A549 (cell line): Measurements from ENCODE around the gene PDE4D. TPM values are rescaled to one million over a fixed set of nuclear protein-coding genes. Genes with fewer than 3 reads are reported as not detected.

Source experiments
- ATAC-seq, 2 experiments: fragments of 200-7000 bp in 1 of 2; fragments of >200 bp in 1 of 2; cut with Nextera tagmentation in 1 of 2; cut with Tn5 transposase in 1 of 2; 3 replicates each; pipeline versions ENCODE4 v1.8.0 to v1.9.1; 2018 to 2020; ENCODE audit warnings: mild to moderate bottlenecking in 1 of 2, moderate library complexity in 1 of 2
- CTCF ChIA-PET: fragments of 300-600 bp; sonication (Branson Sonifier 250); formaldehyde crosslinking; extraction: SDS; loops from one replicate; lab custom pipeline; 2021; ENCODE audit warnings: antibody characterized with exemption, inconsistent platforms; lab: Yijun Ruan, JAX
- POLR2A ChIA-PET: fragments of 350-600 bp; formaldehyde crosslinking; extraction: SDS; loops from one replicate; lab custom pipeline; 2021; ENCODE audit warnings: antibody characterized with exemption, inconsistent platforms; lab: Yijun Ruan, JAX
- DNase-seq, 2 experiments: peaks; one replicate each; pipeline versions ENCODE4 v3.0.0 to v3.0.0-alpha.2; 2011 to 2016; ENCODE audit warnings: low read depth in 1 of 2, low spot score in 1 of 2
- FAIRE-seq: peaks from 2 replicates; lab custom pipeline; 2011; peaks lifted over from hg19 to GRCh38; lab: Jason Lieb, UNC
- H3K27ac ChIP-seq, 2 experiments: fragments of >200 bp; sonication (Bioruptor Twin); formaldehyde crosslinking; 3 replicates each; pipeline ENCODE4 v1.5.1; 2016 to 2017
- H3K4me1 ChIP-seq: fragments of >200 bp; sonication (Bioruptor Twin); formaldehyde crosslinking; 3 replicates; pipeline ENCODE4 v1.6.1; 2016
- H3K4me2 ChIP-seq: fragments of >200 bp; sonication (Bioruptor Twin); formaldehyde crosslinking; 3 replicates; pipeline ENCODE4 v1.6.1; 2016
- H3K4me3 ChIP-seq: fragments of >200 bp; sonication (Bioruptor Twin); formaldehyde crosslinking; 3 replicates; pipeline ENCODE4 v1.5.1; 2016
- H3K9me3 ChIP-seq: fragments of >200 bp; sonication (Bioruptor Twin); formaldehyde crosslinking; 3 replicates; pipeline ENCODE4 v1.6.1; 2016
- BHLHE40 ChIP-seq: IDR thresholded peaks from 2 replicates; pipeline ENCODE4 v1.6.1; 2012; ENCODE audit warnings: low read depth, low read length, inconsistent platforms
- CHD2 ChIP-seq: fragments of 150-350 bp; IDR thresholded peaks from 2 replicates; pipeline ENCODE4 v1.6.1; 2014; ENCODE audit warnings: low read length; ENCODE audit not compliant: partially characterized antibody
- CTCF ChIP-seq: fragments of >200 bp; sonication (Bioruptor Twin); formaldehyde crosslinking; IDR thresholded peaks from 3 replicates; pipeline ENCODE4 v1.5.1; 2016
- ELK1 ChIP-seq: fragments of 150-350 bp; IDR thresholded peaks from 2 replicates; pipeline ENCODE4 v1.6.1; 2014; ENCODE audit warnings: low read depth, mild to moderate bottlenecking, low read length
- ESRRA ChIP-seq: fragments of 150-350 bp; IDR thresholded peaks from 2 replicates; pipeline ENCODE4 v1.6.1; 2014; ENCODE audit warnings: mild to moderate bottlenecking, low read length, borderline replicate concordance
- FOSL2 ChIP-seq, 2 experiments: fragments of 450-650 bp in 1 of 2; fragments of >200 bp in 1 of 2; sonication (Bioruptor Twin) in 1 of 2; formaldehyde crosslinking; IDR thresholded peaks; 2 replicates each; pipeline versions ENCODE4 v1.5.0 to v1.6.1; 2016 to 2020; ENCODE audit warnings: mild to moderate bottlenecking in 1 of 2, moderate library complexity in 1 of 2
- GATA3 ChIP-seq: IDR thresholded peaks from 2 replicates; pipeline ENCODE4 v1.6.1; 2012; ENCODE audit warnings: borderline replicate concordance
- HOXB13 ChIP-seq: fragments of 250-450 bp; sonication (Bioruptor Pico); IDR thresholded peaks from 2 replicates; pipeline ENCODE4 v1.5.0; 2020; ENCODE audit warnings: low read depth, mild to moderate bottlenecking, moderate library complexity
- HOXB5 ChIP-seq: fragments of 250-450 bp; sonication (Bioruptor Pico); IDR thresholded peaks from 2 replicates; pipeline ENCODE4 v1.5.0; 2020; ENCODE audit warnings: mild to moderate bottlenecking, moderate library complexity
- JUN ChIP-seq, 2 experiments: fragments of >200 bp; sonication (Bioruptor Twin); formaldehyde crosslinking; IDR thresholded peaks; 2 replicates in 1 of 2; 3 replicates in 1 of 2; pipeline ENCODE4 v1.6.1; 2016 to 2017
- JUNB ChIP-seq: fragments of >200 bp; sonication (Bioruptor Twin); formaldehyde crosslinking; IDR thresholded peaks from 2 replicates; pipeline ENCODE4 v1.6.1; 2016
- KDM1A ChIP-seq: fragments of 200-600 bp; sonication (generic); IDR thresholded peaks from 2 replicates; pipeline ENCODE4 v1.6.1; 2016; ENCODE audit warnings: low read depth, mild to moderate bottlenecking
- MAFK ChIP-seq: fragments of 450-650 bp; IDR thresholded peaks from 2 replicates; pipeline ENCODE4 v1.6.1; 2014; ENCODE audit not compliant: partially characterized antibody
- NR3C1 ChIP-seq: fragments of >200 bp; sonication (Bioruptor Twin); formaldehyde crosslinking; IDR thresholded peaks from 3 replicates; pipeline ENCODE4 v1.6.1; 2017
- POLR2AphosphoS2 ChIP-seq: conservative IDR thresholded peaks from 2 replicates; pipeline ENCODE4 v1.6.1; 2012; ENCODE audit warnings: low read length, improper control_type of control experiment, inconsistent platforms
- RAD21 ChIP-seq, 2 experiments: fragments of >200 bp in 1 of 2; sonication (Bioruptor Twin) in 1 of 2; formaldehyde crosslinking in 1 of 2; IDR thresholded peaks in 1 of 2; conservative IDR thresholded peaks in 1 of 2; 2 replicates in 1 of 2; 3 replicates in 1 of 2; pipeline ENCODE4 v1.6.1; 2012 to 2018; ENCODE audit warnings: inconsistent platforms in 1 of 2
- REST ChIP-seq: fragments of 200-600 bp; sonication (generic); IDR thresholded peaks from 2 replicates; pipeline ENCODE4 v1.6.1; 2016; ENCODE audit warnings: antibody characterized with exemption, mild to moderate bottlenecking, moderate library complexity
- SMC3 ChIP-seq: fragments of >200 bp; sonication (Bioruptor Twin); formaldehyde crosslinking; IDR thresholded peaks from 3 replicates; pipeline ENCODE4 v1.6.1; 2018; ENCODE audit warnings: inconsistent platforms
- TP53 ChIP-seq: fragments of 250-450 bp; sonication (Bioruptor Pico); IDR thresholded peaks from 2 replicates; pipeline ENCODE4 v1.5.0; 2021; ENCODE audit warnings: mild to moderate bottlenecking, moderate library complexity
- ZSCAN20 ChIP-seq: fragments of 250-450 bp; sonication (Bioruptor Pico); IDR thresholded peaks from 2 replicates; pipeline ENCODE4 v1.8.0; 2022; ENCODE audit warnings: mild to moderate bottlenecking, moderate library complexity
- WGBS: methylation state at CpG from one replicate; pipeline ENCODE4 v1.1.6; 2017; ENCODE audit errors: missing lambda C conversion rate; 5-methylcytosine and 5-hydroxymethylcytosine counted together
- polyA plus RNA-seq, 4 experiments: library from polyadenylated mRNA; depleted of rRNA in 3 of 4; stranded (reverse); fragments of >200 nt; fragmentation: RNase III in 1 of 4; extraction: RNeasy Plus Mini Kit Qiagen cat#74134 plus additional on column Dnase treatment in 1 of 4; gene quantifications; 2 replicates in 3 of 4; 3 replicates in 1 of 4; pipeline ENCODE4 v1.2.3, GENCODE V29; 2011 to 2017
- TF ChIP-seq, protein P1 (sequence below): IDR thresholded peaks from 2 replicates; pipeline ENCODE4 v1.6.1; 2012; ENCODE audit warnings: low read depth, borderline replicate concordance

Gene PDE4D
- polyA plus RNA-seq, 2 of the 4 experiments (the other 2 are of a cell fraction): 74.0 to 213 TPM

GRCh38 chr5:59366784-59367183, 526.7 kb downstream of the PDE4D start:
- no peak for TF ChIP-seq BHLHE40
- Histone ChIP-seq H3K4me2 (peak overlapping the region; percentile 64; the same call in 2 of the 3 replicates), H3K27ac (peak overlapping the region; percentile 81 to 86), H3K4me3 (no peak overlapping the region), H3K4me1 (peaks cover 87% of the 10 kb centered on the region), H3K9me3 (no peaks in the 10 kb centered on the region)
- FAIRE-seq: peak; percentile 59
- CTCF ChIA-PET: interaction anchor here (0.5 to 7.3 kb wide), 20 partner anchors 10 to 480 kb away, joined by 3 to 58 read pairs (median 6); no protein-coding TSS in a partner anchor
- ATAC-seq: no peak
- WGBS: 58% methylated on average over 4 of the region's 4 CpGs
- POLR2A ChIA-PET: no interaction called here
- DNase-seq: no peak

- no peak for ATAC-seq
- Histone ChIP-seq H3K4me3 (no peak overlapping the region), H3K4me1 (peaks cover 97% of the 10 kb centered on the region), H3K9me3 (no peaks in the 10 kb centered on the region), H3K27ac (peak overlapping the region; percentile 81 to 86), H3K4me2 (peak overlapping the region; percentile 76; the same call in 2 of the 3 replicates)
- TF ChIP-seq CTCF (no peak), HOXB13 (CRISPR knock-in tag) (no peak), ELK1 (no peak), JUN (IDR thresholded peaks at IDR 0.05) (no peak), RAD21 (conservative IDR thresholded peaks at IDR 0.05 in 1 of 2, IDR thresholded peaks at IDR 0.05 in 1 of 2) (no peak), FOSL2 (IDR thresholded peaks at IDR 0.05) (no peak), FOSL2 (CRISPR knock-in tag; IDR thresholded peaks at IDR 0.05) (no peak), TP53 (CRISPR knock-in tag) (no peak), SMC3 (no peak), CHD2 (no peak), POLR2AphosphoS2 (no peak), NR3C1 (no peak), JUNB (no peak), ESRRA (no peak), ZSCAN20 (CRISPR knock-in tag) (no peak), KDM1A (no peak), HOXB5 (CRISPR knock-in tag) (no peak)
- TF ChIP-seq, protein P1, sequence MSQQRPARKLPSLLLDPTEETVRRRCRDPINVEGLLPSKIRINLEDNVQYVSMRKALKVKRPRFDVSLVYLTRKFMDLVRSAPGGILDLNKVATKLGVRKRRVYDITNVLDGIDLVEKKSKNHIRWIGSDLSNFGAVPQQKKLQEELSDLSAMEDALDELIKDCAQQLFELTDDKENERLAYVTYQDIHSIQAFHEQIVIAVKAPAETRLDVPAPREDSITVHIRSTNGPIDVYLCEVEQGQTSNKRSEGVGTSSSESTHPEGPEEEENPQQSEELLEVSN: no peak
- DNase-seq: no peak
- ChIA-PET POLR2A (no interaction called here), CTCF (interaction anchor here (1.2 to 7.3 kb wide), 2 partner anchors 27 to 174 kb away, joined by 3 to 58 read pairs; no protein-coding TSS in a partner anchor)
- FAIRE-seq: no peak
- 87% methylated on average over 2 of the region's 2 CpGs for WGBS
Observed at GRCh38 chr5:59362438-59362837, 531.1 kb downstream of the PDE4D start.

GRCh38 chr5:59361454-59361853, 532.1 kb downstream of the PDE4D start:
- H3K27ac ChIP-seq: peak overlapping the region; percentile 77 to 86
- H3K9me3 ChIP-seq: no peaks in the 10 kb centered on the region
- peak in 1 of 2 experiments; percentile 88 for DNase-seq
- CTCF ChIA-PET: interaction anchor here (1.2 to 2.6 kb wide), 2 partner anchors 28 to 173 kb away, joined by 3 to 15 read pairs; no protein-coding TSS in a partner anchor
- FAIRE-seq: peak; percentile 32
- TF ChIP-seq REST (no peak), FOSL2 (IDR thresholded peaks at IDR 0.05) (no peak), FOSL2 (CRISPR knock-in tag; IDR thresholded peaks at IDR 0.05) (peak; percentile 16; the same call in 1 of the 2 replicates), MAFK (peak; percentile 50), HOXB5 (CRISPR knock-in tag) (peak; percentile 31; the same call in 1 of the 2 replicates), GATA3 (peak; percentile 86), JUN (IDR thresholded peaks at IDR 0.05) (peak in 1 of 2 experiments; percentile 29; a peak in 1 of 5 replicates), POLR2AphosphoS2 (no peak), JUNB (no peak)
- TF ChIP-seq, protein P1: no peak
- H3K4me1 ChIP-seq: peaks cover 95% of the 10 kb centered on the region
- POLR2A ChIA-PET: no interaction called here
- 16% methylated on average over 1 of the region's 1 CpG for WGBS
- H3K4me3 ChIP-seq: no peak overlapping the region
- ATAC-seq: peak in 1 of 2 experiments; percentile 34; a peak in 3 of 6 replicates
- H3K4me2 ChIP-seq: peak overlapping the region; percentile 76
